H9 (cell line): ENCODE measurements around the gene PTPRK. TPM values are rescaled to one million over a fixed set of nuclear protein-coding genes. Genes with fewer than 3 reads are reported as not detected.
A peak's percentile ranks its signal among the peaks of the same experiment; 100 is the strongest.

ENCODE experiments used
- DNase-seq: peaks from one replicate; pipeline ENCODE4 v3.0.0-alpha.2; 2017
- H2AFZ ChIP-seq: one replicate; pipeline ENCODE4 v1.6.1; 2013; ENCODE audit warnings: mild to moderate bottlenecking, low read length, control low read depth, moderate library complexity
- H2AK5ac ChIP-seq: 2 replicates; pipeline ENCODE4 v1.6.1; 2013; ENCODE audit warnings: low read length, control low read depth, mixed read lengths; ENCODE audit not compliant: insufficient read length
- H2BK120ac ChIP-seq: one replicate; pipeline ENCODE4 v1.6.1; 2013; ENCODE audit warnings: low read depth, mild to moderate bottlenecking, low read length, control low read depth, inconsistent platforms; ENCODE audit not compliant: poor library complexity, severe bottlenecking
- H2BK12ac ChIP-seq: 2 replicates; pipeline ENCODE4 v1.6.1; 2013; ENCODE audit warnings: low read length, control low read depth, mixed read lengths, low read depth; ENCODE audit not compliant: insufficient read length
- H2BK15ac ChIP-seq: 2 replicates; pipeline ENCODE4 v1.6.1; 2013; ENCODE audit warnings: low read depth, low read length, control low read depth
- H2BK20ac ChIP-seq: one replicate; pipeline ENCODE4 v1.6.1; 2013; ENCODE audit warnings: low read depth, mild to moderate bottlenecking, low read length, control low read depth, inconsistent platforms; ENCODE audit not compliant: poor library complexity, severe bottlenecking
- H2BK5ac ChIP-seq: 2 replicates; pipeline ENCODE4 v1.6.1; 2013; ENCODE audit warnings: low read length, control low read depth, mixed read lengths; ENCODE audit not compliant: insufficient read length
- H3K14ac ChIP-seq: 2 replicates; pipeline ENCODE4 v1.6.1; 2013; ENCODE audit warnings: low read length, control low read depth; ENCODE audit not compliant: insufficient read depth
- H3K18ac ChIP-seq: 2 replicates; pipeline ENCODE4 v1.6.1; 2013; ENCODE audit warnings: low read depth, mild to moderate bottlenecking, mixed read lengths, low read length, control low read depth; ENCODE audit not compliant: insufficient read length
- H3K23ac ChIP-seq: 2 replicates; pipeline ENCODE4 v1.6.1; 2013; ENCODE audit warnings: low read length, control low read depth, mixed read lengths, low read depth; ENCODE audit not compliant: insufficient read length
- H3K23me2 ChIP-seq: 2 replicates; pipeline ENCODE4 v1.6.1; 2013; ENCODE audit warnings: low read depth, mild to moderate bottlenecking, mixed read lengths, low read length, control low read depth; ENCODE audit not compliant: insufficient read length, poor library complexity, severe bottlenecking
- H3K27ac ChIP-seq: 2 replicates; pipeline ENCODE4 v1.5.1; 2013; ENCODE audit warnings: low read length, control low read depth, mixed read lengths, low read depth; ENCODE audit not compliant: insufficient read length
- H3K27me3 ChIP-seq: 2 replicates; pipeline ENCODE4 v1.6.1; 2013; ENCODE audit warnings: low read length, control low read depth, inconsistent platforms; ENCODE audit not compliant: insufficient read depth
- H3K4ac ChIP-seq: 2 replicates; pipeline ENCODE4 v1.6.1; 2013; ENCODE audit warnings: low read depth, mild to moderate bottlenecking, control low read depth, inconsistent platforms, low read length, moderate library complexity
- H3K4me1 ChIP-seq: 2 replicates; pipeline ENCODE4 v1.6.1; 2013; ENCODE audit warnings: low read length, control low read depth, inconsistent platforms; ENCODE audit not compliant: insufficient read depth
- H3K4me2 ChIP-seq: 2 replicates; pipeline ENCODE4 v1.6.1; 2013; ENCODE audit warnings: low read length, control low read depth, mixed read lengths; ENCODE audit not compliant: insufficient read length, insufficient read depth
- H3K56ac ChIP-seq: 2 replicates; pipeline ENCODE4 v1.6.1; 2013; ENCODE audit warnings: low read depth, mild to moderate bottlenecking, mixed read lengths, low read length, control low read depth; ENCODE audit not compliant: insufficient read length
- H3K79me1 ChIP-seq: 2 replicates; pipeline ENCODE4 v1.6.1; 2013; ENCODE audit warnings: low read depth, mild to moderate bottlenecking, moderate library complexity, low read length, control low read depth, inconsistent platforms; ENCODE audit not compliant: insufficient read depth, poor library complexity, severe bottlenecking
- H3K79me2 ChIP-seq: 2 replicates; pipeline ENCODE4 v1.6.1; 2013; ENCODE audit warnings: low read length, control low read depth, inconsistent platforms; ENCODE audit not compliant: insufficient read depth
- H3K9ac ChIP-seq: 2 replicates; pipeline ENCODE4 v1.6.1; 2013; ENCODE audit warnings: low read length, control low read depth, mixed read lengths; ENCODE audit not compliant: insufficient read length; ENCODE audit errors: extremely low read depth
- H3K9me3 ChIP-seq: one replicate; pipeline ENCODE4 v1.6.1; 2013; ENCODE audit warnings: low read depth, low read length, inconsistent platforms; ENCODE audit not compliant: control insufficient read depth
- H3T11ph ChIP-seq: one replicate; pipeline ENCODE4 v1.6.1; 2013; ENCODE audit warnings: mild to moderate bottlenecking, low read length, control low read depth, inconsistent platforms
- H4K20me1 ChIP-seq: one replicate; pipeline ENCODE4 v1.6.1; 2013; ENCODE audit not compliant: control insufficient read depth, insufficient read length, insufficient read depth
- H4K5ac ChIP-seq: 2 replicates; pipeline ENCODE4 v1.6.1; 2013; ENCODE audit warnings: low read depth, mild to moderate bottlenecking, mixed read lengths, low read length, control low read depth; ENCODE audit not compliant: insufficient read length
- H4K8ac ChIP-seq: replicated peaks from 2 replicates; pipeline ENCODE4 v1.6.1; 2013; ENCODE audit warnings: low read length, control low read depth, mixed read lengths, low read depth; ENCODE audit not compliant: insufficient read length
- H4K91ac ChIP-seq: 2 replicates; pipeline ENCODE4 v1.6.1; 2013; ENCODE audit warnings: low read depth, mild to moderate bottlenecking, moderate library complexity, mixed read lengths, low read length, control low read depth; ENCODE audit not compliant: insufficient read length
- H3K27ac Mint-ChIP-seq, 3 experiments: 2 replicates in 2 of 3; 3 replicates in 1 of 3; pipeline ENCODE4 v1.8.0; 2020 to 2021; ENCODE audit warnings: mixed read lengths in 3 of 3, mild to moderate bottlenecking in 1 of 3, moderate library complexity in 1 of 3
- H3K27me3 Mint-ChIP-seq: 2 replicates; pipeline ENCODE4 v1.8.0; 2021; ENCODE audit warnings: low read depth, mild to moderate bottlenecking, moderate library complexity, mixed read lengths
- H3K36me3 Mint-ChIP-seq, 3 experiments: 2 replicates in 2 of 3; 3 replicates in 1 of 3; pipeline ENCODE4 v1.8.0; 2020 to 2021; ENCODE audit warnings: low read depth in 3 of 3, mixed read lengths in 3 of 3; ENCODE audit not compliant: insufficient read depth in 1 of 3
- H3K4me1 Mint-ChIP-seq, 2 experiments: 2 replicates each; pipeline ENCODE4 v1.8.0; 2020; ENCODE audit warnings: mixed read lengths in 2 of 2
- H3K4me3 Mint-ChIP-seq, 2 experiments: 2 replicates in 1 of 2; 3 replicates in 1 of 2; pipeline ENCODE4 v1.8.0; 2020 to 2021; ENCODE audit warnings: mild to moderate bottlenecking in 2 of 2, mixed read lengths in 2 of 2, moderate library complexity in 1 of 2
- H3K9me3 Mint-ChIP-seq, 2 experiments: 2 replicates in 1 of 2; 3 replicates in 1 of 2; pipeline ENCODE4 v1.8.0; 2020; ENCODE audit warnings: mild to moderate bottlenecking in 2 of 2, mixed read lengths in 2 of 2, moderate library complexity in 1 of 2
- CTCF ChIP-seq: fragments of 200-600 bp; sonication (generic); conservative IDR thresholded peaks from 3 replicates; pipeline ENCODE4 v1.8.0; 2021; ENCODE audit warnings: antibody characterized with exemption, mild to moderate bottlenecking
- WGBS: extraction: QIAGEN DNeasy Blood & Tissue Kit; methylation state at CpG from one replicate; pipeline ENCODE4 v1.1.7; 2013; ENCODE audit warnings: missing lambda C conversion rate, low lambda C conversion rate, mixed read lengths; ENCODE audit not compliant: insufficient read length; ENCODE audit errors: extremely low coverage; 5-methylcytosine and 5-hydroxymethylcytosine counted together
- total RNA-seq: library from RNA; stranded (reverse); gene quantifications from 2 replicates; pipeline ENCODE4 v1.2.1, GENCODE V29; 2021

The PTPRK gene
- total RNA-seq, 1 experiment from 2014 or later = 47.9 TPM

- H3K4ac ChIP-seq = no peak overlapping the region
- H3K27ac ChIP-seq = no peak overlapping the region
- no peaks in the 10 kb centered on the region for H3K4me1 ChIP-seq
- no peak overlapping the region for H3K9ac ChIP-seq
- H2BK20ac ChIP-seq = no peak overlapping the region
- H3K4me1 Mint-ChIP-seq = no peaks in the 10 kb centered on the region
- no peak overlapping the region for H2AK5ac ChIP-seq
- H4K8ac ChIP-seq = no peak overlapping the region
- no peaks in the 10 kb centered on the region for H3K79me1 ChIP-seq
- H2BK120ac ChIP-seq = no peak overlapping the region
- H3K79me2 ChIP-seq = no peaks in the 10 kb centered on the region
- no peak overlapping the region for H2BK12ac ChIP-seq
- no peak overlapping the region for H4K91ac ChIP-seq
- WGBS = no CpG with 5 or more reads among the region's 2 CpGs
- H2AFZ ChIP-seq = no peak overlapping the region
- no peak overlapping the region for H3K14ac ChIP-seq
- H3K27ac Mint-ChIP-seq = peak overlapping the region in 1 of 3 experiments; percentile 16; a peak in 1 of 7 replicates
- no peak overlapping the region for H3K18ac ChIP-seq
- H2BK15ac ChIP-seq = no peak overlapping the region
- H4K5ac ChIP-seq = no peak overlapping the region
- no peak for DNase-seq
- no peak overlapping the region for H3K56ac ChIP-seq
- H3T11ph ChIP-seq = no peak overlapping the region
- no peaks in the 10 kb centered on the region for H3K9me3 Mint-ChIP-seq
- H3K4me2 ChIP-seq = no peak overlapping the region
- no peaks in the 10 kb centered on the region for H3K27me3 Mint-ChIP-seq
- peaks cover 3 to 26% (median 19%) of the 10 kb centered on the region in 3 experiments; a peak in 6 of 7 replicates for H3K36me3 Mint-ChIP-seq
- H3K23me2 ChIP-seq = no peaks in the 10 kb centered on the region
- no peaks in the 10 kb centered on the region for H3K27me3 ChIP-seq
- no peaks in the 10 kb centered on the region for H4K20me1 ChIP-seq
- H3K23ac ChIP-seq = no peak overlapping the region
- no peak overlapping the region for H2BK5ac ChIP-seq
- H3K4me3 Mint-ChIP-seq = no peak overlapping the region
- no peak for TF ChIP-seq CTCF
- no peaks in the 10 kb centered on the region for H3K9me3 ChIP-seq
Measured at GRCh38 chr6:127971386-127971785, 549.0 kb downstream of the PTPRK start.
